Motor neuron (in vitro differentiated cells): ENCODE data around the gene SLC35E4. TPM values are rescaled to one million over a fixed set of nuclear protein-coding genes. Genes with fewer than 3 reads are reported as not detected.
A peak's percentile ranks its signal among the peaks of the same experiment; 100 is the strongest.

Experiments
- ATAC-seq, 8 experiments: fragments of 200-7000 bp; cut with Tn5 transposase; replicated peaks in 6 of 8; 2 replicates each; pipeline ENCODE4 v1.8.0; 2021; ENCODE audit warnings: mild to moderate bottlenecking in 8 of 8, moderate library complexity in 8 of 8
- H3K27ac ChIP-seq, 2 donors: fragments of 250-450 bp; sonication (Bioruptor Pico); 2 replicates each; pipeline ENCODE4 v1.9.0; 2021; ENCODE audit warnings: antibody characterized with exemption in 2 of 2, mild to moderate bottlenecking in 2 of 2, moderate library complexity in 1 of 2
- H3K4me1 ChIP-seq, 2 donors: fragments of 250-450 bp; sonication (Bioruptor Pico); replicated peaks in 1 of 2; 2 replicates each; pipeline ENCODE4 v1.6.1; 2021; ENCODE audit warnings: antibody characterized with exemption in 2 of 2, mild to moderate bottlenecking in 2 of 2, moderate library complexity in 1 of 2
- H3K4me3 ChIP-seq, 5 donors: fragments of 250-450 bp; sonication (Bioruptor Pico); 2 replicates each; pipeline ENCODE4 v1.9.0; 2021; ENCODE audit warnings: antibody characterized with exemption in 5 of 5, mild to moderate bottlenecking in 5 of 5, moderate library complexity in 4 of 5
- WGBS, 10 experiments: fragments of 450-650 bp; shearing (Covaris generic); methylation state at CpG; one replicate each; pipeline ENCODE4 v1.0.0; 2022; 5-methylcytosine and 5-hydroxymethylcytosine counted together
- in situ Hi-C, 9 experiments: fragments of 400-800 bp; cut with MboI; loops; one replicate each; pipeline ENCODE4 v1.15.0; 2021; ENCODE audit warnings: low sequenced_read_pairs in 9 of 9, low pct_unique_long_range_greater_than_20kb in 2 of 9; ENCODE audit not compliant: unreplicated experiment in 9 of 9
- total RNA-seq, 8 experiments: library from RNA; unstranded; fragments of 300-600 nt; gene quantifications; 2 replicates each; pipeline versions ENCODE4 v1.2.3 to v1.2.4, GENCODE V29; 2022

Gene SLC35E4
- total RNA-seq, 8 experiments from 2014 or later, result 0.22 to 7.6 (median 2.9) TPM

DNA sequence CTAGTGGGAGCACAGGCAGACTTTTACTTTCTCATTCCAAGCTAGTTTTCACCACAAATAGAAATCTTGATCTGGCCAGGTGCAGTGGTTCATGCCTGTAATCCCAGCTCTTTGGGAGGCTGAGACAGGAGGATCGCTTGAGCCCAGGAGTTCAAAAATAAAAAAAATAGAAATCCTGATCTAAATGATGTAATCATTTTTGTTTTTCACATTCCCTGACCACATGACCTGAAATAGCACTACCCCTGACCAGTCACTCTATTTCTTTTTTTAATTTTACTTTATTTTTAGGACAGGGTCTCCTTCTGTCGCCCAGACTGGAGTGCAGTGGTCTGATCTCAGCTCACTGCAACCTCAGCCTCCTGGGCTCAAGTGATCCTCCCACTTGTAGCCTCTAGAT lies 30.9 kb upstream of the SLC35E4 start:
- peaks cover 24 to 26% of the 10 kb centered on the region in 2 donors for H3K4me1 ChIP-seq
- no peak overlapping the region for H3K4me3 ChIP-seq
- ATAC-seq, result no peak
- no peak overlapping the region for H3K27ac ChIP-seq
- WGBS, 10 experiments, result 75 to 100% (median 100%) methylated on average over 1 to 2 of the region's 2 CpGs; no CpG with 5 or more reads in 4 of the 10 experiments
- in situ Hi-C loops, result no loop called here

- WGBS, 10 experiments, result 0 to 93% (median 54%) methylated on average over 1 to 9 of the region's 9 CpGs; no CpG with 5 or more reads in 2 of the 10 experiments
- no peak overlapping the region for H3K27ac ChIP-seq
- ATAC-seq, result peak in 2 of 8 experiments; percentile 2 to 20
- no peak overlapping the region for H3K4me3 ChIP-seq
- in situ Hi-C loops, result no loop called here
- H3K4me1 ChIP-seq, result peaks cover 24 to 26% of the 10 kb centered on the region in 2 donors
Observed at GRCh38 chr22:30605449-30606110, 30.0 kb upstream of the SLC35E4 start.

DNA sequence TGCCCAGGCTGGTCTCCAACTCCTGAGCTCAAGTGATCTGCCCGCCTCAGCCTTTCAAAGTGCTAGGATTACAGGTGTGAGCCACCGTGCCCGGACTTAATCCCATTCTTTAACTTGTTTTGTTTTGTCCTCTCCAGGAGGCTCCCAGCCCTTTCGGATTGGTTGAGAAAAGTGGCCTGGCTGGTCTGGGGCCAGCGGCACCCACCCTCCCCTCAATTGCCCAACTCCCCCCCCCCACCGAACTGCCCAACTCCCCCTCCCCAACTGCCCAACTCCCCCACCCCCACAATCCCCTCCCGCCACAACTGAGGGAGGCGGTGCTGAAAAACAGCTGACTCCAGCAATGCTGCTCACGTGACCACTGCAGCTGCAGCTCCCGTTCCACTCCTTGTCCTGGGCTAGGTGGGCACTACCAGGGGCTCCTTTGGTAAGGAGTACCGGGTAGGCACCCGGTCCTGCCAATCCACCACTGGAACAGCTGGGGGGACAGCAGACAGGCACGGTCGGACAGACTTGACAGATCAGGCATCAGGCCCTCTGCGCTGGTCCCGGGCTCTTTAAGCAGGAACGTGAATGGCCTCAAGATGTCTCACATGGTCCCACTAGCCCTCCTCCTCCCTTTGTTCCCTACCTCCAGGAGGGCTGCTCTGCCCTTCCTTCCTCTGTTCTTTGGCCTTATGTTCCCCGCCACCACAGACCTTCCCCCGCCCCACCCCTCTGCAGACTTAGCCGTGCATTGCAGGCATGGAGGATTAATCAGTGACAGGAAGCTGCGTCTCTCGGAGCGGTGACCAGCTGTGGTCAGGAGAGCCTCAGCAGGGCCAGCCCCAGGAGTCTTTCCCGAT lies 28.9 kb upstream of the SLC35E4 start, which contains the start of gene TCN2:
Gene TCN2 (plus strand): TSS at position 720 of the 845 bp plus-strand sequence. CDS start 158 bp downstream, outside the sequence.
- Histone ChIP-seq H3K27ac (peak within 1 kb of the TSS; percentile 67 to 87), H3K4me1 (peaks cover 24 to 26% of the 10 kb centered on the region in 2 donors), H3K4me3 (peak within 1 kb of the TSS; percentile 44 to 81 (median 50))
- 0 to 6% methylated on average over 2 to 3 of the region's 24 CpGs; no CpG with 5 or more reads in 8 of the 10 experiments for WGBS, 10 experiments
- in situ Hi-C loops, result no loop called here
- ATAC-seq, result peak; percentile 59 to 90 (median 82)

- H3K4me1 ChIP-seq, result peaks cover 24 to 26% of the 10 kb centered on the region in 2 donors
- peak overlapping the region; percentile 44 to 81 (median 50) for H3K4me3 ChIP-seq
- in situ Hi-C loops, result no loop called here
- ATAC-seq, result no peak
- 44 to 80% (median 66%) methylated on average over 1 to 6 of the region's 7 CpGs; no CpG with 5 or more reads in 1 of the 10 experiments for WGBS, 10 experiments
- peak overlapping the region; percentile 67 to 87 for H3K27ac ChIP-seq
Observed at GRCh38 chr22:30607300-30607930, 28.2 kb upstream of the SLC35E4 start.

GRCh38 chr22:30607939-30608338 lies 27.6 kb upstream of the SLC35E4 start:
- H3K27ac ChIP-seq, result no peak overlapping the region
- in situ Hi-C loops, result no loop called here
- peaks cover 24 to 26% of the 10 kb centered on the region in 2 donors for H3K4me1 ChIP-seq
- no peak for ATAC-seq
- WGBS, 10 experiments, result 50 to 86% (median 68%) methylated on average over 1 to 5 of the region's 7 CpGs; no CpG with 5 or more reads in 4 of the 10 experiments
- H3K4me3 ChIP-seq, result no peak overlapping the region

GRCh38 chr22:30609260-30610185 lies 26.1 kb upstream of the SLC35E4 start:
- Histone ChIP-seq H3K27ac (peak overlapping the region in 1 of 2 donors; percentile 11), H3K4me1 (peaks cover 24 to 26% of the 10 kb centered on the region in 2 donors), H3K4me3 (peak overlapping the region in 1 of 5 donors; percentile 3)
- in situ Hi-C loops, result no loop called here
- ATAC-seq, result peak; percentile 23 to 83 (median 56)
- 18 to 79% (median 60%) methylated on average over 5 to 15 of the region's 17 CpGs; no CpG with 5 or more reads in 3 of the 10 experiments for WGBS, 10 experiments

DNA sequence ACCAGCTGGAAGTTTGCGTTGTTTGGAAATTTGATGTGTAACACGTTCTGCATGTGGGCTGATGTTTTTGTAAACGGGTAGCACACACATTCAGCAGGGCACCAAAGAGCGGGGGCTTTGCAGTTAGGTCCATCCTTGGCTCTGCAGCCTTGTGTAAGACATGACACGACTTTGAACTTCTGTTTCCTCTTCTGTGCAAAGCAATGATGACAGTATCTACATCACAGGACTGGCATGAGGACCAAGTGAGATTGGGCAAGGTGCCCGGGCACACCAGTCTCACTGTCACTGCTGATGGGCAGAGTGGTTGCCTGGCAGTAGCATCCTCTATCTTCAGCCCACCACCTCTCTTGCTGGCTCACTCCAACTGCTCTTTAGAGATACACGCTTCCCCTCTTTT lies 25.3 kb upstream of the SLC35E4 start:
- 33 to 100% (median 80%) methylated on average over 1 to 5 of the region's 7 CpGs; no CpG with 5 or more reads in 1 of the 10 experiments for WGBS, 10 experiments
- peaks cover 24 to 26% of the 10 kb centered on the region in 2 donors for H3K4me1 ChIP-seq
- no peak for ATAC-seq
- in situ Hi-C loops, result no loop called here
- H3K4me3 ChIP-seq, result no peak overlapping the region
- no peak overlapping the region for H3K27ac ChIP-seq

GRCh38 chr22:30611197-30611596 lies 24.4 kb upstream of the SLC35E4 start:
- ATAC-seq, result no peak
- in situ Hi-C loops, result no loop called here
- WGBS, 10 experiments, result 57 to 100% (median 97%) methylated on average over 1 to 3 of the region's 3 CpGs; no CpG with 5 or more reads in 3 of the 10 experiments
- no peak overlapping the region for H3K27ac ChIP-seq
- peaks cover 24% of the 10 kb centered on the region in 2 donors for H3K4me1 ChIP-seq
- H3K4me3 ChIP-seq, result no peak overlapping the region

DNA sequence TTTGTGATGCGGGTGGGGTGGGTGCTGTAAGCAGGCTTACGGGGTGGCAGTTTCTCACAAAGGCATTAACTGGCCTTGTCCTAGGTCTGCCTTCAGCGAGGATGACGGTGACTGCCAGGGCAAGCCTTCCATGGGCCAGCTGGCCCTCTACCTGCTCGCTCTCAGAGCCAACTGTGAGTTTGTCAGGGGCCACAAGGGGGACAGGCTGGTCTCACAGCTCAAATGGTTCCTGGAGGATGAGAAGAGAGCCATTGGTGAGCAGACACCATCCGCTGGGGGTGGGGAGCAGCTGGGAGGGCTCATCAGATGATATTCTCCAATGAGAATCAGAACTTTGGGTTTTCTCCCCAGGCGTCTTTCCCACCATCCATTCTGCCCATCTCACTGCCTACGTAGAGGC lies 22.8 kb upstream of the SLC35E4 start:
- ATAC-seq, result no peak
- in situ Hi-C loops, result no loop called here
- no peak overlapping the region for H3K4me3 ChIP-seq
- WGBS, 10 experiments, result 50 to 100% (median 83%) methylated on average over 1 to 4 of the region's 8 CpGs; no CpG with 5 or more reads in 4 of the 10 experiments
- H3K4me1 ChIP-seq, result peaks cover 17% of the 10 kb centered on the region in 2 donors
- no peak overlapping the region for H3K27ac ChIP-seq

DNA sequence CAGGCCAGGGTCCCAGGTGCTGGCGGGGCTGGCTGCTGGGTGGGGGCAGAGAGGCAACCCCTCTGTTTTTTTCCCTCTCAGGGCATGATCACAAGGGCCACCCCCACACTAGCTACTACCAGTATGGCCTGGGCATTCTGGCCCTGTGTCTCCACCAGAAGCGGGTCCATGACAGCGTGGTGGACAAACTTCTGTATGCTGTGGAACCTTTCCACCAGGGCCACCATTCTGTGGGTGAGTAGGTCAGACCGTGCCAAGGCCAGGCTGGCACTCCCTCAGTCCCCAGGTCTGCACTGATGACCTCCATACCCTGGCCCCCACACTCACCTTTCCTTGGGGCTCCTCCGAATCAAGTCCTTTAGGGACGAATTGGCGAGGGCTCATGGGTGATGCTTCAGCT lies 21.3 kb upstream of the SLC35E4 start:
- in situ Hi-C loops, result no loop called here
- Histone ChIP-seq H3K4me3 (no peak overlapping the region), H3K27ac (no peak overlapping the region), H3K4me1 (peaks cover 4% of the 10 kb centered on the region in 2 donors)
- no peak for ATAC-seq
- 83 to 100% (median 100%) methylated on average over 1 to 3 of the region's 7 CpGs; no CpG with 5 or more reads in 5 of the 10 experiments for WGBS, 10 experiments

DNA sequence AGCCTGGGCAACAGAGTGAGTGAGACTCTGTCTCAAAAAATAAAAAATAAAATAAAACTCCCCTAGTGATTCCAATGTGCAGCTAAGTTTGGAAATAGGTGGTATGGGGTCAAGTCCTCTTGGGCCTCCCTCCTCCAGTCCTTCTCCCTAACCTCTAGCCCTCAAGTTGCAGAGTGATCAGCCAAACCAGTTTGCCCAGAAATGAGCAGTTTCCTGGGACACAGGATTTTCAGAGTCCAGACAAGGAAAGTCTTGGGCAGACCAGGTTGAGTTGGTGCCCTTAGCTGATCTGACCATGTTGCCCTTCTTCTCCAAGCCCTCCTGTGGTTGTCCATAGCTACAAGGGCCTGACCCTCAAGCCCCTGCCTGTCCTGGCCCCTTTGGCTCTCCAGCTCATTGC lies 20.7 kb upstream of the SLC35E4 start:
- no peak for ATAC-seq
- H3K27ac ChIP-seq, result no peak overlapping the region

GRCh38 chr22:30615543-30615954 lies 20.0 kb upstream of the SLC35E4 start:
- 0 to 100% (median 74%) methylated on average over 1 to 3 of the region's 7 CpGs; no CpG with 5 or more reads in 2 of the 10 experiments for WGBS, 10 experiments
- ATAC-seq, result no peak
- Histone ChIP-seq H3K27ac (no peak overlapping the region), H3K4me1 (no peaks in the 10 kb centered on the region), H3K4me3 (no peak overlapping the region)
- in situ Hi-C loops, result no loop called here

More for the DNA sequence above, 20.7 kb upstream of the SLC35E4 start:
- Histone ChIP-seq H3K4me1 (no peaks in the 10 kb centered on the region), H3K4me3 (no peak overlapping the region)
- in situ Hi-C loops, result no loop called here
